ENCODE results near the gene BRINP3. TPM values are rescaled to one million over a fixed set of nuclear protein-coding genes. Genes with fewer than 3 reads are reported as not detected.

Gene BRINP3
- total RNA-seq, 2 donors from 2014 or later = 19.1 to 19.6 TPM

DNA sequence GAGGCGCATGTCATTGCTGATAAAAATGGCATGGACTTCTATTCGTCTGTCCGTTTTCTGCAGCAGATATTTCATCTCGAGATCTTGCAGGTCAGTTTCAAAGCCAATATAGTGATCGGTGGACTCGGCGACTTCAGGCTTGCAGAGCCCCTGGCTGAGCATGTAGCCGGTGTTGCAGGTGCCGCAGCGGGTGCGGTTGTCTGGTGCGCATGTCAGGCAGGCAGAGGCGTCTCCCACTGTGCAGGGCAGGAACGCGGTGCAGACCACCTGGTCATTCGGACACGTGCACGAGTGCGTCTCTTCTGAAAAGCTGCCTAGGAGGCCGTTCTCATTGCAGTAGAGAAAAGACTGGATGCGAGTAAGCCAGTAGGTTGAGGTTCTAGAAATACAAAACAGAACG lies 378.9 kb downstream of the BRINP3 start:
- TF ChIP-seq CTCF (IDR thresholded peaks at IDR 0.05) = no peak
- H3K27me3 ChIP-seq = no peaks in the 10 kb centered on the region
- intact Hi-C loops (cut with DNase I) = no loop called here
- no peaks in the 10 kb centered on the region for H3K9me3 ChIP-seq
- no peak for DNase-seq
- no peaks in the 10 kb centered on the region for H3K36me3 ChIP-seq
- no peak overlapping the region for H3K4me3 ChIP-seq
- H3K4me1 ChIP-seq = no peaks in the 10 kb centered on the region
- no peak overlapping the region for H3K9ac ChIP-seq (ENCODE audit: low read depth in 2 of 2, low read length in 2 of 2)
- H3K27ac ChIP-seq = no peak overlapping the region

DNA sequence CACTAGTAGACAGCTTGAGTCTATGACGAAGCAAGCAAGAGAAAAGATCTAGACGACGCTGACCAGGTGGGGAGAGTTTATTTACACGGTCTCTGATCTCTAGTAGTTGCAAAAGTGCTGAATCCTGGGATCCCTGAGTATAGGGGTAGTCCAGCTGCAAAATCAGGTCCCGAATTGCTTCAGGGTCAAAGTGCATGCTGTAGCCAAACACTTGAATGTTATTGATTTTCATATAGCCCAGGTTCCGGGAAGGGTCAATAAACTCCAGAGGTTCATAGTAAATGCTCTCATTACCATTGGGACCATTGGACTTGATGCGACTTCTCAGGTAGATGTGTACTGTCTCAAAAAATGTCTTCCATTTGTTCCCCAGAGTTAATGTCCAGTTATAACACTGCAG lies 379.6 kb downstream of the BRINP3 start:
- Histone ChIP-seq H3K36me3 (no peaks in the 10 kb centered on the region), H3K27ac (no peak overlapping the region), H3K4me3 (no peak overlapping the region), H3K27me3 (no peaks in the 10 kb centered on the region), H3K9me3 (no peaks in the 10 kb centered on the region), H3K9ac (ENCODE audit: low read depth in 2 of 2, low read length in 2 of 2) (no peak overlapping the region), H3K4me1 (no peaks in the 10 kb centered on the region)
- no peak for DNase-seq
- no peak for TF ChIP-seq CTCF (IDR thresholded peaks at IDR 0.05)
- intact Hi-C loops (cut with DNase I) = no loop called here

DNA sequence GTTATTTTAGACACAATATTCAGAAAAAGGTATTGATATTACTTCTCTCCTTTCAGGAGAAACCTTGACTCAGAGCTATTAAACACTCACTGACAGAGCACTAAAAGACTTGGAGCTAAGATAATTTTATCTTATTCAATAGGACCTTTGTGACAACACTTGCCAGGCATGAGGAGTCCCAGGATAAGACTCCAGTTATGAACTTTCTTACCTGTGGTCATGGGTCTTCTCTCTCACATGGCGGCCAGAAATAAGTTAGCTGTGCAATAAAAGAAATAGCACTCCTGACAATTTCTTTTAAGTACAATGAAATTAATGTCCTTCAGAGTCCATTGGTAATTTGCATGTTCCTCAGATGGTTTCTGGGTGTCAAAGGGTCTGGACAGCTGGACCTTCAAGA lies 382.1 kb downstream of the BRINP3 start:
- Histone ChIP-seq H3K9me3 (no peaks in the 10 kb centered on the region), H3K4me3 (no peak overlapping the region), H3K9ac (ENCODE audit: low read depth in 2 of 2, low read length in 2 of 2) (no peak overlapping the region), H3K27me3 (no peaks in the 10 kb centered on the region), H3K27ac (no peak overlapping the region), H3K36me3 (no peaks in the 10 kb centered on the region), H3K4me1 (no peaks in the 10 kb centered on the region)
- intact Hi-C loops (cut with DNase I) = no loop called here
- DNase-seq = no peak
- TF ChIP-seq CTCF (IDR thresholded peaks at IDR 0.05) = no peak

GRCh38 chr1:190084552-190084951 lies 393.1 kb downstream of the BRINP3 start:
- Histone ChIP-seq H3K27me3 (no peaks in the 10 kb centered on the region), H3K36me3 (no peaks in the 10 kb centered on the region), H3K27ac (no peak overlapping the region), H3K4me1 (no peaks in the 10 kb centered on the region), H3K9ac (ENCODE audit: low read depth in 2 of 2, low read length in 2 of 2) (no peak overlapping the region), H3K4me3 (no peak overlapping the region), H3K9me3 (no peaks in the 10 kb centered on the region)
- intact Hi-C loops (cut with DNase I) = no loop called here
- no peak for DNase-seq
- no peak for TF ChIP-seq CTCF (IDR thresholded peaks at IDR 0.05)

DNA sequence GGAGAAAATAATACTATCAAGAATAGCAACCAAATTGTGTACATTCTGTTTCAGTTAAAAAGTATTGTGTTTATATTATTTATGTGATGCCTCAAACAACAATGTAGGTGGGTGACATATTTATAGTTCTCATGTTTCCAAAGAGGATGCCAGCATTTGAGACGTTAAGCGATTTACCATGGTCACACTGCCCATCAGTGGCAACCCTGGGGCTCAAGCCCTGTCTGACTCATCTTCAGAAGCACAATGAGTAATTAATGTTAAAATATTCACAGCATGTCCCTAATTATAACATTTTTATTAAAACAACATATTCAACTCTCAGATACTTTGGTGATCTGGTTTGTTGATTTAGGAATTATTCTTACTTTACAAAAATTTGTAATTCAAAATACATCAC lies 409.4 kb downstream of the BRINP3 start:
- no peaks in the 10 kb centered on the region for H3K27me3 ChIP-seq
- no peak for DNase-seq
- intact Hi-C loops (cut with DNase I) = no loop called here
- no peak overlapping the region for H3K27ac ChIP-seq
- H3K36me3 ChIP-seq = no peaks in the 10 kb centered on the region
- no peak overlapping the region for H3K4me3 ChIP-seq
- no peaks in the 10 kb centered on the region for H3K9me3 ChIP-seq
- TF ChIP-seq CTCF (IDR thresholded peaks at IDR 0.05) = no peak
- H3K9ac ChIP-seq (ENCODE audit: low read depth in 2 of 2, low read length in 2 of 2) = no peak overlapping the region
- no peaks in the 10 kb centered on the region for H3K4me1 ChIP-seq

- H3K27me3 ChIP-seq = no peaks in the 10 kb centered on the region
- intact Hi-C loops (cut with DNase I) = no loop called here
- H3K27ac ChIP-seq = no peak overlapping the region
- TF ChIP-seq CTCF (IDR thresholded peaks at IDR 0.05) = no peak
- H3K9ac ChIP-seq (ENCODE audit: low read depth in 2 of 2, low read length in 2 of 2) = no peak overlapping the region
- no peak for DNase-seq
- no peaks in the 10 kb centered on the region for H3K36me3 ChIP-seq
- no peaks in the 10 kb centered on the region for H3K4me1 ChIP-seq
- H3K4me3 ChIP-seq = no peak overlapping the region
- H3K9me3 ChIP-seq = no peaks in the 10 kb centered on the region
Observed at GRCh38 chr1:190067592-190067991, 410.1 kb downstream of the BRINP3 start.
